Suprapubic skin (tissue), 3 donors: ENCODE data around the gene SULT2B1.

Source experiments
- CTCF ChIP-seq, 2 donors: fragments of 200-600 bp in 1 of 2; fragments of 450-650 bp in 1 of 2; sonication (generic) in 1 of 2; IDR thresholded peaks; one replicate each; pipeline ENCODE4 v1.5.1; 2016 to 2019; ENCODE audit warnings: antibody characterized with exemption in 2 of 2, mild to moderate bottlenecking in 1 of 2, moderate library complexity in 1 of 2
- POLR2AphosphoS5 ChIP-seq, 3 donors: sonication (generic); formaldehyde crosslinking; IDR thresholded peaks; one replicate each; pipeline ENCODE4 v1.6.1; 2017; ENCODE audit warnings: antibody characterized with exemption in 3 of 3

DNA sequence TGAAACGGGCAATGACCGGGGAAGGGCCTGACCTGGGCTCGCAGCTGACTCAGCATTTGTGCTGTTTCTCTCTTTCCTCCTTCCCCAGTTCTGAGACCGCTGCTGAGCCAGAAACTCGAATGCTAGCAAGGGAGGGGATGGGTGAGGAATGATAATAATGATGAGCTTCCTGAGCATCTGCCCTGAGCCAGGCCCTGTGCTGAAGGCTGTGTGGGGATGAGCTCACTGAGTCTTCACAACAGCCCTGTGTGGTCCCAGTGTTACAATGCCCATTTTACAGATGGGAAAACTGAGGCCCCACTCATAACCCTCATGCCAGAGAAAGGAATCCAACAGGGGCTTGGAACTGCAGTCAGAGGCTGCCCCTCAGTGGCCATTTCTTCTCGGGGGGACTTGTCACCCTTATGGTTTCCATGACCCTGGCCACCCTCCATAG lies 8.1 kb downstream of the SULT2B1 start:
- no peak for TF ChIP-seq POLR2AphosphoS5 (IDR thresholded peaks at IDR 0.05)
- TF ChIP-seq CTCF (IDR thresholded peaks at IDR 0.05): no peak
